AG20443 (cell line): ENCODE data around the gene ESPNL.
"Not testable (repeated sequence)": the region's sequence is repeated elsewhere in the genome, so short reads cannot be mapped to it uniquely, and the experiment has no call there.

ENCODE experiments used
- DNase-seq: peaks from one replicate; pipeline ENCODE4 v3.0.0; 2012; ENCODE audit warnings: low spot score, mixed read lengths

ESPNL gene

DNA sequence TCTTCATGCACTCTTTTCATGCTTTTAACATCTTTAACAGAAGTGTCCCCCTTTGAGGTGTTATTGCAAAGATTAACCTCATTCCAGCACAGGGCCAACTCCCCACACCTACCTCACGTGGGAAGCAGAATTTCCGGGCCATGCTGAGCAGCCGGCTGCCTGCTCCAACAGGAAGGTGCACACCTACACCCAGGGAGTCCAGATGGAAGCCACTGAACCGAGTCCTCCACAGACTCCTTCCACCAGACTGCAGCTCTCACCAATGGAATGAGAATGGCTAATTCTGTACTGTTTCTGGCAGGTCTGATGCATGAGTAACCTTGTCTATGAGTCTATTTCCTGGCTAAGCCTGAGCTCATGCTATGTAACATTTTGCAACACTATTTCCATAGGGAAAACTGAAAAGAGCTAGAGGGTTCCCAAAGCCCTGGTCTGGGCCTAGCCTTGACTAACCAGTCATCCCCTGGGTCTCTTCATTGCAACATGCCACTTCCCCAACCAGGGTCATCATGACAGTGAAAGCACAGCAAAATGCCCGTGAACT, 69.6 kb downstream of the ESPNL start:
- DNase-seq, result peak; percentile 85

DNA sequence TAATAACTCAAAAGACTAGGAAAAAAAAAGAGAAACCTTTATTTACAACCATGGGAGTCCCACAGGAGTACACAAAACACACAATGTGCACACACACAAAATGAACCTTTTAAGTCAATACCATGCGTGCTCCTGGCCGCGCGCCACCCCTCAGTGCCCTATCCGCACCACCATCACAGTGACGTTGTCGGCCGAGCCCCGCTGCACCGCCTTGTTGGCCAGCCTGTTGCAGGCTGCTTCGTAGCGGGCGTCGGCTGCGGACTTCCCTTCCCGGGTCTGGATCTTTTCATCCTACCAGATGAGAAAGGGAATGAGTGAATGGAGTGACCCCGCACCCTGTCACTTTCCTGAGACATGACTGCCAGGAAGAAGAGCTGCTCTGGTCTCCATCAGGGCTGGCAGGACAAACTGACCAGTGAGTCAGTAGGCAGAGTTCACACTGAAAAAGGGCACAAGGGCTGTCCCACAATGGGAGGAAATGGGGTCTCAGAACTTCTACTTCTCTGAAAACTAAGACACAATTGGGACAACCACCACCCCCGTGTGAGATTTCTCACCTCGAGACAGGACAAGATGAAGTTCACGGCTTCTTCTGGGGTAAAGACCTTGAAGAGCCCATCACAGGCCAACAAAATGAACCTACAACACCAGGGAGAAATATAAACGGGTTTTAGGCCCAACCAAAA, 70.4 kb downstream of the ESPNL start:
- DNase-seq, result no peak

GRCh38 chr2:238171072-238171431, 70.9 kb downstream of the ESPNL start:
- DNase-seq, result not testable (repeated sequence)

GRCh38 chr2:238171575-238172187, 71.5 kb downstream of the ESPNL start:
- DNase-seq, result no peak

DNA sequence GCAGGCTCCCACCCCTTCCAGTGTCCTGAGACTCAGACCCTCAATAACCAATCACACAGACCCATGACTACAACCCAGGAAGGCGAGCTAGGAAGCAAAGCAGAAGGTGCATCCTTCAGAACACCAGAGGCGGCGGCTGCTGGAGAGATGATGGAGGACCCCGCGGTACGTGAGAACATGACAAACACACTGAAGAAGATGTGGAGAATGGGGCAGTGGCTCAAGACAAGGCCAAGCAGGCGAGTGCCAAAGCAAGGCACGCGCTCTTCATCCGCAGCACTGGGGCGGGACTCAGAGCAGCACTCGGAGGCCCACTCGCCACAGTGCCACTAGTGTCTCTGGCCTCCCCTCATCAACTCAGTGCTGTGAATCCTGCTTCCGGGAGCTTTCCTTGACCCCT, 72.3 kb downstream of the ESPNL start:
- no peak for DNase-seq

DNA sequence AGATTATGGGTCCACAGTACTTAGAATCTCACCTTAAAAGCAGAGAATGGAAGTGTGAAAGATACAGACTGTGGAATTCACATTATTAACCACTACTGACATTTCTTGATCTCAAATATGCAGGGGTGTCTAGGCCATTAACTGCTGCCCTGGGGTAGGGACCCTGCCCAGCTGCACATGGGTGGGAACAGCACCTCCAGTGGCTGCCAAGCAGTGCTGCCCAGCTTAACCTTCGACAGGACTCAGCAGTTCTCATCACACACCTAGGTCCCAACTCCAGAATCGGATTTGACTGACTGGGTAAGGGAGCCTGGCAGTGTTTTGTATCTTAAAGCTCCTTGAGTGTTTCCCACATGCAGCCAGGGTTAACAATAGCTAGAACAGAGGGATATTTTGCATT, 73.6 kb downstream of the ESPNL start:
- no peak for DNase-seq

DNA sequence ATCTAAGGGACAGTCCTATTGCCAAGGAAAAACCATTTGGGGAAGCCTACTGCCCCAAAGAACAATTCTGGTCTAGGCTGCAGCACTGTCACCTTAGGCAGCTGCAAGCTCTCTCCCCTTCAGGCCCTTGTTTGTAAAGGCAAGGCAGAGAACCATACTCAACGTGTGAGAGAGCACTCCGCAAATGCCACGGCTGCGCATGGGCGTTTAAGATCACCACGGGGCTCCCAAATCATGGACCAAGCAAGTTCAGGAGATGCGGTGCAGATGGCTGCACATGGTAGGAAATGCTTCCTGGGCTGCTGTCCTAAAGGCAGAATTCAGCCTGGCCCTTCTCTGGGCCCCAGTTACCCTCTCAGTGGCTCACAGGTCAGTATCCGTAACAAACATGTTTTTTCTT, 74.2 kb downstream of the ESPNL start:
- DNase-seq, result no peak

GRCh38 chr2:238174701-238175100, 74.6 kb downstream of the ESPNL start:
- no peak for DNase-seq

- DNase-seq, result no peak
These were observed 76.5 kb downstream of the ESPNL start for GRCh38 chr2:238176613-238177012.

- no peak for DNase-seq
These were observed 80.4 kb downstream of the ESPNL start for GRCh38 chr2:238180554-238180953.

DNA sequence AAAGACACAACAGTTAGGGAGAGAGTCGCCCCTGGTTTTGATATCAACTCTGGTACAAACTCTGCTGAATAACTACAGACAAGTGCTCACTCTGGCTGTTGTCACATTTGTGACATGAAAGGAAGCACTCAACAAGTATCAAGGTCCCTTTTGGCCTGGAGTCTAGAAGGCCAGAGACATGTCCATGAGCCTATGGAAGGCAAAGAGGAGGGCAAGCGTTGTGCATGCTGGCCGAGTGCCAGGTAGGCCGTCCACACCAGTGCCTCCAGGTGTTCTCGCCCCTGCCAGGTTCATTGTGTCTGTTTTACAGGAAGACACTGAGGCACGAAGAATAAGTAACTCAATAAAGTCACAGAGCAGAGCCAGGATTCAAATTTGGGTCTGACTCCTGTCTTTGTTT, 82.2 kb downstream of the ESPNL start:
- DNase-seq, result no peak
